Measurements from ENCODE around the gene TRABD2A. TPM values are rescaled to one million over a fixed set of nuclear protein-coding genes. Genes with fewer than 3 reads are reported as not detected.

The TRABD2A gene
- polyA plus RNA-seq, 2 donors, result 0.08 to 0.32 TPM

GRCh38 chr2:84905181-84906107 is 24.6 kb upstream of the TRABD2A start, which contains the start of gene TMSB10:
Gene TMSB10, plus strand, starts transcription at chr2:84905656.
- Histone ChIP-seq H3K4me3 (ENCODE audit: low read depth in 1 of 2, low read length in 2 of 2) (peak within 1 kb of the TSS; percentile 77 to 94), H3K36me3 (ENCODE audit: control insufficient read depth in 2 of 2, insufficient read depth in 2 of 2, low read length in 1 of 2) (no peaks in the 10 kb centered on the region), H3K4me1 (ENCODE audit: control insufficient read depth in 2 of 2, insufficient read depth in 2 of 2, low read length in 1 of 2) (peaks cover 0 to 5% of the 10 kb centered on the region in 2 donors), H3K27me3 (ENCODE audit: control insufficient read depth in 1 of 2, insufficient read depth in 2 of 2, low read length in 2 of 2) (no peaks in the 10 kb centered on the region), H3K9me3 (ENCODE audit: control insufficient read depth in 2 of 2, insufficient read depth in 1 of 2, low read depth in 1 of 2, low read length in 1 of 2) (peaks cover 0 to 6% of the 10 kb centered on the region in 2 donors), H3K27ac (ENCODE audit: low read depth in 2 of 2, low read length in 1 of 2) (peak within 1 kb of the TSS; percentile 95 to 96)
- 0% methylated on average over 81 to 94 of the region's 94 CpGs for WGBS, 2 donors

- Histone ChIP-seq H3K4me3 (ENCODE audit: low read depth in 1 of 2, low read length in 2 of 2) (peak overlapping the region; percentile 77 to 94), H3K9me3 (ENCODE audit: control insufficient read depth in 2 of 2, insufficient read depth in 1 of 2, low read depth in 1 of 2, low read length in 1 of 2) (peaks cover 0 to 6% of the 10 kb centered on the region in 2 donors), H3K4me1 (ENCODE audit: control insufficient read depth in 2 of 2, insufficient read depth in 2 of 2, low read length in 1 of 2) (peaks cover 0 to 5% of the 10 kb centered on the region in 2 donors), H3K27ac (ENCODE audit: low read depth in 2 of 2, low read length in 1 of 2) (peak overlapping the region; percentile 88 to 95), H3K27me3 (ENCODE audit: control insufficient read depth in 1 of 2, insufficient read depth in 2 of 2, low read length in 2 of 2) (no peaks in the 10 kb centered on the region), H3K36me3 (ENCODE audit: control insufficient read depth in 2 of 2, insufficient read depth in 2 of 2, low read length in 1 of 2) (no peaks in the 10 kb centered on the region)
- 0 to 1% methylated on average over 21 of the region's 21 CpGs for WGBS, 2 donors
Measured at GRCh38 chr2:84904717-84905174, 23.9 kb upstream of the TRABD2A start.

- H3K27ac ChIP-seq (ENCODE audit: low read depth in 2 of 2, low read length in 1 of 2), result no peak overlapping the region
Measured at GRCh38 chr2:84904151-84904550, 23.3 kb upstream of the TRABD2A start.

GRCh38 chr2:84902526-84902925 is 21.6 kb upstream of the TRABD2A start:
- no peaks in the 10 kb centered on the region for H3K9me3 ChIP-seq (ENCODE audit: control insufficient read depth in 2 of 2, insufficient read depth in 1 of 2, low read depth in 1 of 2, low read length in 1 of 2)
- no peak overlapping the region for H3K27ac ChIP-seq (ENCODE audit: low read depth in 2 of 2, low read length in 1 of 2)
- no peak overlapping the region for H3K4me3 ChIP-seq (ENCODE audit: low read depth in 1 of 2, low read length in 2 of 2)
- WGBS, 2 donors, result 98 to 100% methylated on average over 4 of the region's 4 CpGs
- no peaks in the 10 kb centered on the region for H3K27me3 ChIP-seq (ENCODE audit: control insufficient read depth in 1 of 2, insufficient read depth in 2 of 2, low read length in 2 of 2)
- H3K36me3 ChIP-seq (ENCODE audit: control insufficient read depth in 2 of 2, insufficient read depth in 2 of 2, low read length in 1 of 2), result no peaks in the 10 kb centered on the region
- no peaks in the 10 kb centered on the region for H3K4me1 ChIP-seq (ENCODE audit: control insufficient read depth in 2 of 2, insufficient read depth in 2 of 2, low read length in 1 of 2)

More at GRCh38 chr2:84904151-84904550, 23.3 kb upstream of the TRABD2A start:
- H3K27me3 ChIP-seq (ENCODE audit: control insufficient read depth in 1 of 2, insufficient read depth in 2 of 2, low read length in 2 of 2), result no peaks in the 10 kb centered on the region
- H3K4me3 ChIP-seq (ENCODE audit: low read depth in 1 of 2, low read length in 2 of 2), result no peak overlapping the region
- H3K9me3 ChIP-seq (ENCODE audit: control insufficient read depth in 2 of 2, insufficient read depth in 1 of 2, low read depth in 1 of 2, low read length in 1 of 2), result peaks cover 0 to 2% of the 10 kb centered on the region in 2 donors
- peaks cover 0 to 4% of the 10 kb centered on the region in 2 donors for H3K4me1 ChIP-seq (ENCODE audit: control insufficient read depth in 2 of 2, insufficient read depth in 2 of 2, low read length in 1 of 2)
- WGBS, 2 donors, result 72 to 75% methylated on average over 9 of the region's 9 CpGs
- H3K36me3 ChIP-seq (ENCODE audit: control insufficient read depth in 2 of 2, insufficient read depth in 2 of 2, low read length in 1 of 2), result no peaks in the 10 kb centered on the region

GRCh38 chr2:84901593-84902120 is 20.8 kb upstream of the TRABD2A start:
- no peak overlapping the region for H3K27ac ChIP-seq (ENCODE audit: low read depth in 2 of 2, low read length in 1 of 2)
- no peaks in the 10 kb centered on the region for H3K4me1 ChIP-seq (ENCODE audit: control insufficient read depth in 2 of 2, insufficient read depth in 2 of 2, low read length in 1 of 2)
- no peaks in the 10 kb centered on the region for H3K27me3 ChIP-seq (ENCODE audit: control insufficient read depth in 1 of 2, insufficient read depth in 2 of 2, low read length in 2 of 2)
- no peak overlapping the region for H3K4me3 ChIP-seq (ENCODE audit: low read depth in 1 of 2, low read length in 2 of 2)
- H3K36me3 ChIP-seq (ENCODE audit: control insufficient read depth in 2 of 2, insufficient read depth in 2 of 2, low read length in 1 of 2), result no peaks in the 10 kb centered on the region
- no peaks in the 10 kb centered on the region for H3K9me3 ChIP-seq (ENCODE audit: control insufficient read depth in 2 of 2, insufficient read depth in 1 of 2, low read depth in 1 of 2, low read length in 1 of 2)
- 76 to 81% methylated on average over 2 of the region's 2 CpGs for WGBS, 2 donors

GRCh38 chr2:84900971-84901370 is 20.1 kb upstream of the TRABD2A start:
- H3K9me3 ChIP-seq (ENCODE audit: control insufficient read depth in 2 of 2, insufficient read depth in 1 of 2, low read depth in 1 of 2, low read length in 1 of 2), result no peaks in the 10 kb centered on the region
- 83 to 89% methylated on average over 1 of the region's 1 CpG for WGBS, 2 donors
- no peaks in the 10 kb centered on the region for H3K36me3 ChIP-seq (ENCODE audit: control insufficient read depth in 2 of 2, insufficient read depth in 2 of 2, low read length in 1 of 2)
- H3K4me1 ChIP-seq (ENCODE audit: control insufficient read depth in 2 of 2, insufficient read depth in 2 of 2, low read length in 1 of 2), result no peaks in the 10 kb centered on the region
- no peaks in the 10 kb centered on the region for H3K27me3 ChIP-seq (ENCODE audit: control insufficient read depth in 1 of 2, insufficient read depth in 2 of 2, low read length in 2 of 2)
- H3K27ac ChIP-seq (ENCODE audit: low read depth in 2 of 2, low read length in 1 of 2), result no peak overlapping the region
- H3K4me3 ChIP-seq (ENCODE audit: low read depth in 1 of 2, low read length in 2 of 2), result no peak overlapping the region

GRCh38 chr2:84899304-84900204 is 18.7 kb upstream of the TRABD2A start:
- whole genome bisulfite sequencing, 2 donors, result 72 to 77% methylated on average over 8 of the region's 8 CpGs
- Histone ChIP-seq H3K27ac (ENCODE audit: low read depth in 2 of 2, low read length in 1 of 2) (no peak overlapping the region), H3K27me3 (ENCODE audit: control insufficient read depth in 1 of 2, insufficient read depth in 2 of 2, low read length in 2 of 2) (no peaks in the 10 kb centered on the region)

GRCh38 chr2:84897773-84898172 is 16.9 kb upstream of the TRABD2A start:
- Histone ChIP-seq H3K27me3 (ENCODE audit: control insufficient read depth in 1 of 2, insufficient read depth in 2 of 2, low read length in 2 of 2) (no peaks in the 10 kb centered on the region), H3K4me3 (ENCODE audit: low read depth in 1 of 2, low read length in 2 of 2) (no peak overlapping the region)
- 55 to 64% methylated on average over 1 of the region's 1 CpG for WGBS, 2 donors

More at GRCh38 chr2:84899304-84900204, 18.7 kb upstream of the TRABD2A start:
- no peak overlapping the region for H3K4me3 ChIP-seq (ENCODE audit: low read depth in 1 of 2, low read length in 2 of 2)
- no peaks in the 10 kb centered on the region for H3K9me3 ChIP-seq (ENCODE audit: control insufficient read depth in 2 of 2, insufficient read depth in 1 of 2, low read depth in 1 of 2, low read length in 1 of 2)
- no peaks in the 10 kb centered on the region for H3K36me3 ChIP-seq (ENCODE audit: control insufficient read depth in 2 of 2, insufficient read depth in 2 of 2, low read length in 1 of 2)
- H3K4me1 ChIP-seq (ENCODE audit: control insufficient read depth in 2 of 2, insufficient read depth in 2 of 2, low read length in 1 of 2), result peaks cover 0 to 4% of the 10 kb centered on the region in 2 donors

DNA sequence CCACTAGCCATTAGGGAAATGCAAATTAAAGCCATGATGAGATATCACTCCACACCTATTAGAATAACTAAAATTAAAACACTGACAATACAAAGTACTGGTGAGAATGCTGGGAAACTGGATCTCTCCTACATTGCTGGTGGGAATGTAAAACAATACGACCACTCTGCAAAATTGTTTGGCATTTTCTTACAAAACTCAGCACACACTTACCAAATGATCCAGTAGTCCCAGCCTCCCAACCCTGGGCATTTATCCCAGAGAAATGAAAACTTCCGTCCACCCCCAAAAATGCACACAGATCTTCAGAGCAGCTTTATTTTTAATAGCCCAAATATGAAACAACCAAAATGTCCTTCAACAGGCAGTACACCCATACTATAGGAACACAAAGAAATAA is 15.7 kb upstream of the TRABD2A start:
- H3K36me3 ChIP-seq (ENCODE audit: control insufficient read depth in 2 of 2, insufficient read depth in 2 of 2, low read length in 1 of 2), result no peaks in the 10 kb centered on the region
- WGBS, 2 donors, result 77 to 88% methylated on average over 2 of the region's 2 CpGs
- no peak overlapping the region for H3K27ac ChIP-seq (ENCODE audit: low read depth in 2 of 2, low read length in 1 of 2)
- H3K4me1 ChIP-seq (ENCODE audit: control insufficient read depth in 2 of 2, insufficient read depth in 2 of 2, low read length in 1 of 2), result peaks cover 3 to 9% of the 10 kb centered on the region in 2 donors
- H3K9me3 ChIP-seq (ENCODE audit: control insufficient read depth in 2 of 2, insufficient read depth in 1 of 2, low read depth in 1 of 2, low read length in 1 of 2), result no peaks in the 10 kb centered on the region
- H3K27me3 ChIP-seq (ENCODE audit: control insufficient read depth in 1 of 2, insufficient read depth in 2 of 2, low read length in 2 of 2), result no peaks in the 10 kb centered on the region
- H3K4me3 ChIP-seq (ENCODE audit: low read depth in 1 of 2, low read length in 2 of 2), result no peak overlapping the region

More at GRCh38 chr2:84897773-84898172, 16.9 kb upstream of the TRABD2A start:
- no peak overlapping the region for H3K27ac ChIP-seq (ENCODE audit: low read depth in 2 of 2, low read length in 1 of 2)
- no peaks in the 10 kb centered on the region for H3K36me3 ChIP-seq (ENCODE audit: control insufficient read depth in 2 of 2, insufficient read depth in 2 of 2, low read length in 1 of 2)
- H3K4me1 ChIP-seq (ENCODE audit: control insufficient read depth in 2 of 2, insufficient read depth in 2 of 2, low read length in 1 of 2), result peaks cover 3 to 9% of the 10 kb centered on the region in 2 donors
- no peaks in the 10 kb centered on the region for H3K9me3 ChIP-seq (ENCODE audit: control insufficient read depth in 2 of 2, insufficient read depth in 1 of 2, low read depth in 1 of 2, low read length in 1 of 2)

Data from esophagus (tissue), 2 donors.